OCI-LY3 (cell line): ENCODE results near the gene RBM45.

Experiments
- H2AFZ ChIP-seq: fragments of 200-600, 300-600 bp; shearing (Covaris generic); 2 replicates; pipeline ENCODE4 v1.6.0; 2014; ENCODE audit warnings: antibody characterized with exemption, low read depth, low read length
- H3K27ac ChIP-seq: fragments of 200-600, 300-600 bp; sonication (generic); 2 replicates; pipeline ENCODE4 v1.5.1; 2014; ENCODE audit warnings: mild to moderate bottlenecking, low read length, moderate library complexity, mixed read lengths
- H3K27me3 ChIP-seq: fragments of 200-600, 300-600 bp; sonication (generic); 2 replicates; pipeline ENCODE4 v1.6.1; 2014; ENCODE audit warnings: low read depth, low read length, mixed read lengths
- H3K36me3 ChIP-seq: fragments of 200-600, 300-600 bp; sonication (generic); replicated peaks from 2 replicates; pipeline ENCODE3; 2014; ENCODE audit warnings: low read depth, low read length, mixed read lengths
- H3K4me1 ChIP-seq: fragments of 300-600, 200-600 bp; sonication (generic); 2 replicates; pipeline ENCODE4 v1.6.1; 2014; ENCODE audit warnings: low read length, mixed read lengths
- H3K4me2 ChIP-seq: fragments of 200-600, 300-600 bp; sonication (generic); 2 replicates; pipeline ENCODE4 v1.6.1; 2014; ENCODE audit warnings: low read length, mixed read lengths
- H3K4me3 ChIP-seq: fragments of 300-600, 200-600 bp; sonication (generic); 2 replicates; pipeline ENCODE4 v1.5.1; 2014; ENCODE audit warnings: antibody characterized with exemption, mild to moderate bottlenecking, low read length, moderate library complexity
- H3K79me2 ChIP-seq: fragments of 300-600, 200-600 bp; shearing (Covaris generic); 2 replicates; pipeline ENCODE4 v1.6.1; 2014; ENCODE audit warnings: mild to moderate bottlenecking, low read length, mixed read lengths
- H3K9ac ChIP-seq: fragments of 300-600, 200-600 bp; shearing (Covaris generic); 2 replicates; pipeline ENCODE4 v1.6.0; 2014; ENCODE audit warnings: mild to moderate bottlenecking, low read length, moderate library complexity
- H3K9me3 ChIP-seq: fragments of 200-600, 300-600 bp; shearing (Covaris generic); 2 replicates; pipeline ENCODE4 v1.6.1; 2014; ENCODE audit warnings: low read length, mixed read lengths; ENCODE audit not compliant: insufficient read depth
- H4K20me1 ChIP-seq: fragments of 200-600, 300-600 bp; sonication (generic); 2 replicates; pipeline ENCODE4 v1.6.1; 2016; ENCODE audit warnings: low read length, mixed read lengths; ENCODE audit not compliant: insufficient read depth
- EZH2phosphoT487 ChIP-seq: fragments of 200-600 bp; shearing (Covaris generic); IDR thresholded peaks from 2 replicates; pipeline ENCODE4 v1.6.1; 2018; ENCODE audit warnings: antibody characterized with exemption, mixed run types, low read depth
- TF ChIP-seq, protein P1 (sequence below): fragments of 200-600, 300-600 bp; sonication (generic); IDR thresholded peaks from 2 replicates; pipeline ENCODE4 v1.5.1; 2014; ENCODE audit warnings: antibody characterized with exemption, low read length, low read depth

The RBM45 gene

GRCh38 chr2:178082408-178083045, 29.7 kb upstream of the RBM45 start:
- Histone ChIP-seq H3K4me3 (no peak overlapping the region), H4K20me1 (no peaks in the 10 kb centered on the region), H3K9ac (no peak overlapping the region), H3K4me2 (no peak overlapping the region), H3K9me3 (no peaks in the 10 kb centered on the region), H3K27ac (no peak overlapping the region), H2AFZ (no peak overlapping the region), H3K36me3 (no peaks in the 10 kb centered on the region), H3K79me2 (no peaks in the 10 kb centered on the region), H3K4me1 (no peaks in the 10 kb centered on the region), H3K27me3 (no peaks in the 10 kb centered on the region)
- TF ChIP-seq EZH2phosphoT487, result no peak
- TF ChIP-seq, protein P1, sequence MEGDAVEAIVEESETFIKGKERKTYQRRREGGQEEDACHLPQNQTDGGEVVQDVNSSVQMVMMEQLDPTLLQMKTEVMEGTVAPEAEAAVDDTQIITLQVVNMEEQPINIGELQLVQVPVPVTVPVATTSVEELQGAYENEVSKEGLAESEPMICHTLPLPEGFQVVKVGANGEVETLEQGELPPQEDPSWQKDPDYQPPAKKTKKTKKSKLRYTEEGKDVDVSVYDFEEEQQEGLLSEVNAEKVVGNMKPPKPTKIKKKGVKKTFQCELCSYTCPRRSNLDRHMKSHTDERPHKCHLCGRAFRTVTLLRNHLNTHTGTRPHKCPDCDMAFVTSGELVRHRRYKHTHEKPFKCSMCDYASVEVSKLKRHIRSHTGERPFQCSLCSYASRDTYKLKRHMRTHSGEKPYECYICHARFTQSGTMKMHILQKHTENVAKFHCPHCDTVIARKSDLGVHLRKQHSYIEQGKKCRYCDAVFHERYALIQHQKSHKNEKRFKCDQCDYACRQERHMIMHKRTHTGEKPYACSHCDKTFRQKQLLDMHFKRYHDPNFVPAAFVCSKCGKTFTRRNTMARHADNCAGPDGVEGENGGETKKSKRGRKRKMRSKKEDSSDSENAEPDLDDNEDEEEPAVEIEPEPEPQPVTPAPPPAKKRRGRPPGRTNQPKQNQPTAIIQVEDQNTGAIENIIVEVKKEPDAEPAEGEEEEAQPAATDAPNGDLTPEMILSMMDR, result no peak

DNA sequence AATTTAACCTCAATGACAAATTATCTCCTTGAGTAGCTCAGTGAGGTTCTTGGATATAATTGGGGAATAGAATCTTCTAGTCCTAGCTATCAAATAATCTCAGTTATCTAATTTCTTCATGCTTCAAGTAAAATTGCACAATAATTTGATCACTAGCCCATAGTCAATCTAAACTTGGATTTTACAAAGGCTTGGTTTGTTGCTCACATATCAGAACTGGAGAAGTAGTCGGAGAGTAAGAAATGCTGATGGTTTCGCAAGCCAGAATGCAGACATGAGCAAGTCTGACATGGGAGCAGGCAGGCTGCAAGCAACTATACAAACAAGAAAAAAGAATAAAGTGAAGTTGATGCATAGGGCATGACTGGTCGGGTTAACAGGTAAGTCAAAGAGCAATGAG, 28.0 kb upstream of the RBM45 start:
- Histone ChIP-seq H3K79me2 (no peaks in the 10 kb centered on the region), H4K20me1 (no peaks in the 10 kb centered on the region), H3K27me3 (no peaks in the 10 kb centered on the region), H3K9me3 (no peaks in the 10 kb centered on the region), H3K36me3 (no peaks in the 10 kb centered on the region), H3K4me2 (no peak overlapping the region), H3K4me1 (no peaks in the 10 kb centered on the region), H3K27ac (no peak overlapping the region), H3K4me3 (no peak overlapping the region), H3K9ac (no peak overlapping the region), H2AFZ (no peak overlapping the region)
- TF ChIP-seq, protein P1, result no peak
- no peak for TF ChIP-seq EZH2phosphoT487

- Histone ChIP-seq H3K9ac (no peak overlapping the region), H3K4me1 (no peaks in the 10 kb centered on the region), H3K36me3 (no peaks in the 10 kb centered on the region), H4K20me1 (no peaks in the 10 kb centered on the region), H3K27me3 (no peaks in the 10 kb centered on the region), H3K9me3 (no peaks in the 10 kb centered on the region), H3K4me3 (no peak overlapping the region), H3K79me2 (no peaks in the 10 kb centered on the region), H3K4me2 (no peak overlapping the region), H2AFZ (no peak overlapping the region), H3K27ac (no peak overlapping the region)
- TF ChIP-seq EZH2phosphoT487, result no peak
- TF ChIP-seq, protein P1, result no peak
These were observed 23.4 kb upstream of the RBM45 start for GRCh38 chr2:178088774-178089270.

- Histone ChIP-seq H3K4me2 (no peak overlapping the region), H3K9ac (no peak overlapping the region), H3K9me3 (no peaks in the 10 kb centered on the region), H3K27me3 (no peaks in the 10 kb centered on the region), H3K4me1 (no peaks in the 10 kb centered on the region), H3K36me3 (no peaks in the 10 kb centered on the region), H3K4me3 (no peak overlapping the region), H3K27ac (no peak overlapping the region), H2AFZ (no peak overlapping the region), H3K79me2 (no peaks in the 10 kb centered on the region), H4K20me1 (no peaks in the 10 kb centered on the region)
- no peak for TF ChIP-seq EZH2phosphoT487
- TF ChIP-seq, protein P1, result no peak
These were observed 18.8 kb upstream of the RBM45 start for GRCh38 chr2:178093471-178093870.
